Mesothelial cell of epicardium (in vitro differentiated cells): Measurements from ENCODE around the gene TULP4. TPM values are rescaled to one million over a fixed set of nuclear protein-coding genes. Genes with fewer than 3 reads are reported as not detected.
"Not testable (repeated sequence)": the region's sequence is repeated elsewhere in the genome, so short reads cannot be mapped to it uniquely, and the experiment has no call there.

Experiments used
- DNase-seq, 2 experiments: peaks; one replicate each; pipeline ENCODE4 v3.0.0; 2021; ENCODE audit warnings: low spot score in 2 of 2; ENCODE audit not compliant: unreplicated experiment in 2 of 2
- H3K27ac Mint-ChIP-seq: 2 replicates; pipeline ENCODE4 v1.8.0; 2021; ENCODE audit warnings: mixed read lengths
- H3K27me3 Mint-ChIP-seq: 2 replicates; pipeline ENCODE4 v1.8.0; 2021; ENCODE audit warnings: low read depth, mixed read lengths
- H3K36me3 Mint-ChIP-seq: 2 replicates; pipeline ENCODE4 v1.8.0; 2021; ENCODE audit warnings: mixed read lengths
- H3K4me1 Mint-ChIP-seq: 2 replicates; pipeline ENCODE4 v1.8.0; 2021; ENCODE audit warnings: mixed read lengths
- H3K4me3 Mint-ChIP-seq: 2 replicates; pipeline ENCODE4 v1.8.0; 2021; ENCODE audit warnings: mild to moderate bottlenecking, moderate library complexity, mixed read lengths
- H3K9me3 Mint-ChIP-seq: 2 replicates; pipeline ENCODE4 v1.8.0; 2021; ENCODE audit warnings: mixed read lengths
- CTCF ChIP-seq: fragments of 200-600 bp; sonication (generic); IDR thresholded peaks from one replicate; pipeline ENCODE4 v1.5.0; 2021; ENCODE audit warnings: antibody characterized with exemption; ENCODE audit not compliant: unreplicated experiment
- total RNA-seq: library from RNA; stranded (reverse); gene quantifications from 3 replicates; pipeline ENCODE4 v1.2.1, GENCODE V29; 2021

Gene TULP4
- total RNA-seq, 1 donor from 2014 or later, result 135 TPM

GRCh38 chr6:158552796-158553138, 240.5 kb downstream of the TULP4 start:
- Mint-ChIP-seq H3K4me3 (no peak overlapping the region), H3K4me1 (peaks cover 5% of the 10 kb centered on the region), H3K27ac (no peak overlapping the region), H3K9me3 (no peaks in the 10 kb centered on the region), H3K27me3 (no peaks in the 10 kb centered on the region), H3K36me3 (no peaks in the 10 kb centered on the region)
- no peak for TF ChIP-seq CTCF
- DNase-seq, result no peak

GRCh38 chr6:158554611-158555361, 242.5 kb downstream of the TULP4 start:
- Mint-ChIP-seq H3K27me3 (no peaks in the 10 kb centered on the region), H3K36me3 (no peaks in the 10 kb centered on the region), H3K4me3 (no peak overlapping the region), H3K9me3 (no peaks in the 10 kb centered on the region), H3K4me1 (peaks cover 10% of the 10 kb centered on the region), H3K27ac (no peak overlapping the region)
- DNase-seq, result no peak
- no peak for TF ChIP-seq CTCF

GRCh38 chr6:158556113-158556512, 243.8 kb downstream of the TULP4 start:
- Mint-ChIP-seq H3K27ac (no peak overlapping the region), H3K9me3 (no peaks in the 10 kb centered on the region), H3K27me3 (no peaks in the 10 kb centered on the region), H3K4me3 (no peak overlapping the region), H3K36me3 (no peaks in the 10 kb centered on the region), H3K4me1 (peaks cover 16% of the 10 kb centered on the region)
- DNase-seq, result no peak
- TF ChIP-seq CTCF, result no peak

GRCh38 chr6:158557110-158557509, 244.8 kb downstream of the TULP4 start:
- peaks cover 26% of the 10 kb centered on the region for H3K4me1 Mint-ChIP-seq
- not testable (repeated sequence) for H3K36me3 Mint-ChIP-seq, H3K4me3 Mint-ChIP-seq, H3K27me3 Mint-ChIP-seq, DNase-seq, H3K27ac Mint-ChIP-seq, H3K9me3 Mint-ChIP-seq

GRCh38 chr6:158557927-158558326, 245.7 kb downstream of the TULP4 start:
- H3K27me3 Mint-ChIP-seq, result no peaks in the 10 kb centered on the region
- DNase-seq, result no peak
- no peak for TF ChIP-seq CTCF
- no peak overlapping the region for H3K27ac Mint-ChIP-seq
- H3K4me3 Mint-ChIP-seq, result no peak overlapping the region
- H3K4me1 Mint-ChIP-seq, result peaks cover 30% of the 10 kb centered on the region
- H3K36me3 Mint-ChIP-seq, result no peaks in the 10 kb centered on the region
- no peaks in the 10 kb centered on the region for H3K9me3 Mint-ChIP-seq

- H3K27me3 Mint-ChIP-seq, result no peaks in the 10 kb centered on the region
- peaks cover 30% of the 10 kb centered on the region for H3K4me1 Mint-ChIP-seq
- H3K27ac Mint-ChIP-seq, result peak overlapping the region; percentile 83
- no peaks in the 10 kb centered on the region for H3K36me3 Mint-ChIP-seq
- H3K4me3 Mint-ChIP-seq, result peak overlapping the region; percentile 72
- no peak for DNase-seq
- TF ChIP-seq CTCF, result no peak
- H3K9me3 Mint-ChIP-seq, result no peaks in the 10 kb centered on the region
Measured at GRCh38 chr6:158558415-158559306, 246.4 kb downstream of the TULP4 start.
